HepG2 (cell line): ENCODE results near the gene ASCL3. TPM values are rescaled to one million over a fixed set of nuclear protein-coding genes. Genes with fewer than 3 reads are reported as not detected.
A peak's percentile ranks its signal among the peaks of the same experiment; 100 is the strongest.

Experiments
- FOXK1 ChIP-seq: sonication (generic); formaldehyde crosslinking; IDR thresholded peaks from 2 replicates; pipeline ENCODE4 v1.4.0; 2020; ENCODE audit warnings: low read depth, missing genetic modification reagents, borderline replicate concordance
- HHEX ChIP-seq: IDR thresholded peaks from 2 replicates; pipeline ENCODE4 v1.6.1; 2016; ENCODE audit warnings: control low read depth
- HNRNPUL1 ChIP-seq: fragments of 200-400 bp; formaldehyde crosslinking; IDR thresholded peaks from 2 replicates; pipeline ENCODE4 v1.6.1; 2017; ENCODE audit warnings: low read depth, mild to moderate bottlenecking, low read length, moderate library complexity
- KLF11 ChIP-seq: IDR thresholded peaks from 2 replicates; pipeline ENCODE4 v1.6.1; 2016; ENCODE audit warnings: missing compliant biosample characterization
- POGZ ChIP-seq: sonication (generic); formaldehyde crosslinking; IDR thresholded peaks from 2 replicates; pipeline ENCODE4 v1.4.0; 2020; ENCODE audit warnings: mild to moderate bottlenecking, missing genetic modification reagents
- PRMT3 ChIP-seq: sonication (generic); formaldehyde crosslinking; IDR thresholded peaks from 2 replicates; pipeline ENCODE4 v1.8.1; 2022; ENCODE audit warnings: low read depth, mild to moderate bottlenecking, moderate library complexity, missing genetic modification reagents, borderline replicate concordance
- SPEN ChIP-seq: sonication (generic); formaldehyde crosslinking; IDR thresholded peaks from 2 replicates; pipeline ENCODE4 v1.5.1; 2020; ENCODE audit warnings: low read depth, mild to moderate bottlenecking, missing genetic modification reagents
- STAG1 ChIP-seq: sonication (generic); formaldehyde crosslinking; IDR thresholded peaks from 2 replicates; pipeline ENCODE4 v1.4.0; 2020; ENCODE audit warnings: missing genetic modification reagents
- ZNF180 ChIP-seq: sonication (generic); formaldehyde crosslinking; IDR thresholded peaks from 2 replicates; pipeline ENCODE4 v1.4.0; 2020; ENCODE audit warnings: low read depth, missing genetic modification reagents, borderline replicate concordance
- ZNF33B ChIP-seq: sonication (generic); formaldehyde crosslinking; IDR thresholded peaks from 2 replicates; pipeline ENCODE4 v1.5.1; 2020; ENCODE audit warnings: mild to moderate bottlenecking, missing genetic modification reagents
- polyA plus RNA-seq, 8 experiments: library from polyadenylated mRNA; depleted of rRNA in 3 of 8; stranded (reverse) in 7 of 8; unstranded in 1 of 8; fragments of >200 nt; fragmentation: Illumina TruSeq in 4 of 8; extraction: Trizol in 4 of 8; gene quantifications; 2 replicates each; pipeline versions ENCODE4 v1.2.1 to v1.2.3, GENCODE V29; 2011 to 2016; ENCODE audit warnings: low read depth in 4 of 8, missing spikeins in 1 of 8, mixed read lengths in 1 of 8; ENCODE audit not compliant: insufficient read depth in 1 of 8
- total RNA-seq, 5 experiments: library from RNA; depleted of rRNA; stranded (reverse); fragments of >200 nt; fragmentation: Illumina TruSeq; extraction: Trizol; gene quantifications; 2 replicates each; pipeline ENCODE4 v1.2.3, GENCODE V29; 2016; ENCODE audit warnings: low read depth in 1 of 5
- TF ChIP-seq, protein P1 (sequence below): sonication (generic); formaldehyde crosslinking; IDR thresholded peaks from one replicate; pipeline ENCODE4 v1.5.1; 2020; ENCODE audit warnings: mild to moderate bottlenecking, missing genetic modification reagents; ENCODE audit errors: not compliant biosample characterization
- TF ChIP-seq, protein P2 (sequence below): sonication (generic); formaldehyde crosslinking; IDR thresholded peaks from 2 replicates; pipeline ENCODE4 v1.5.0; 2020; ENCODE audit warnings: mild to moderate bottlenecking, missing genetic modification reagents, moderate library complexity
- TF ChIP-seq, protein P3 (sequence below): sonication (generic); formaldehyde crosslinking; IDR thresholded peaks from 2 replicates; pipeline ENCODE4 v1.5.0; 2020; ENCODE audit warnings: mild to moderate bottlenecking, low read depth, missing genetic modification reagents, borderline replicate concordance
- TF ChIP-seq, protein P4 (sequence below): sonication (generic); formaldehyde crosslinking; IDR thresholded peaks from 2 replicates; pipeline ENCODE4 v1.8.1; 2022; ENCODE audit warnings: low read depth, mild to moderate bottlenecking, missing genetic modification reagents

Gene ASCL3
- total and polyA plus RNA-seq, 2 of the 13 experiments (the other 11 are each of a cell fraction or from before 2014, with no cell fraction given), result not detected

DNA sequence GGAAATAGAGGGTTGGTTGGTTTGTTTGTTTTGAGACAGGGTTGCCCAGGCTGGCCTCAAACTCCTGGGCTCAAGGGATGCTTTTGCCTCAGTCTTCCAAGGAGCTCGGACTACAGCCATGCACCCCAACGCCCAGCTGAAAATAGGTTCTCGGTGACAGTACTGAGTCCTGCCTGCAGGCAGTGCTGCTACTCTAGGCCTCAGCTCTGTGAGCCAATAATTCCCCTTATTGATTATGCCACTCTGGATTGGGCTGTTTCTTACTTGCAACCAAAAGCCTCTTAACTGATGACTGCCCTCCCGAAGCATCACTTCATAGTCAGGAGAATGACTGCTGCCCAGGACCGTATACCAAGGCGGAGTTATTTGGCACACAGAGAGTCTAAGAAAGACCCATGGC, 8.9 kb downstream of the ASCL3 start (continued):
- TF ChIP-seq, protein P1, sequence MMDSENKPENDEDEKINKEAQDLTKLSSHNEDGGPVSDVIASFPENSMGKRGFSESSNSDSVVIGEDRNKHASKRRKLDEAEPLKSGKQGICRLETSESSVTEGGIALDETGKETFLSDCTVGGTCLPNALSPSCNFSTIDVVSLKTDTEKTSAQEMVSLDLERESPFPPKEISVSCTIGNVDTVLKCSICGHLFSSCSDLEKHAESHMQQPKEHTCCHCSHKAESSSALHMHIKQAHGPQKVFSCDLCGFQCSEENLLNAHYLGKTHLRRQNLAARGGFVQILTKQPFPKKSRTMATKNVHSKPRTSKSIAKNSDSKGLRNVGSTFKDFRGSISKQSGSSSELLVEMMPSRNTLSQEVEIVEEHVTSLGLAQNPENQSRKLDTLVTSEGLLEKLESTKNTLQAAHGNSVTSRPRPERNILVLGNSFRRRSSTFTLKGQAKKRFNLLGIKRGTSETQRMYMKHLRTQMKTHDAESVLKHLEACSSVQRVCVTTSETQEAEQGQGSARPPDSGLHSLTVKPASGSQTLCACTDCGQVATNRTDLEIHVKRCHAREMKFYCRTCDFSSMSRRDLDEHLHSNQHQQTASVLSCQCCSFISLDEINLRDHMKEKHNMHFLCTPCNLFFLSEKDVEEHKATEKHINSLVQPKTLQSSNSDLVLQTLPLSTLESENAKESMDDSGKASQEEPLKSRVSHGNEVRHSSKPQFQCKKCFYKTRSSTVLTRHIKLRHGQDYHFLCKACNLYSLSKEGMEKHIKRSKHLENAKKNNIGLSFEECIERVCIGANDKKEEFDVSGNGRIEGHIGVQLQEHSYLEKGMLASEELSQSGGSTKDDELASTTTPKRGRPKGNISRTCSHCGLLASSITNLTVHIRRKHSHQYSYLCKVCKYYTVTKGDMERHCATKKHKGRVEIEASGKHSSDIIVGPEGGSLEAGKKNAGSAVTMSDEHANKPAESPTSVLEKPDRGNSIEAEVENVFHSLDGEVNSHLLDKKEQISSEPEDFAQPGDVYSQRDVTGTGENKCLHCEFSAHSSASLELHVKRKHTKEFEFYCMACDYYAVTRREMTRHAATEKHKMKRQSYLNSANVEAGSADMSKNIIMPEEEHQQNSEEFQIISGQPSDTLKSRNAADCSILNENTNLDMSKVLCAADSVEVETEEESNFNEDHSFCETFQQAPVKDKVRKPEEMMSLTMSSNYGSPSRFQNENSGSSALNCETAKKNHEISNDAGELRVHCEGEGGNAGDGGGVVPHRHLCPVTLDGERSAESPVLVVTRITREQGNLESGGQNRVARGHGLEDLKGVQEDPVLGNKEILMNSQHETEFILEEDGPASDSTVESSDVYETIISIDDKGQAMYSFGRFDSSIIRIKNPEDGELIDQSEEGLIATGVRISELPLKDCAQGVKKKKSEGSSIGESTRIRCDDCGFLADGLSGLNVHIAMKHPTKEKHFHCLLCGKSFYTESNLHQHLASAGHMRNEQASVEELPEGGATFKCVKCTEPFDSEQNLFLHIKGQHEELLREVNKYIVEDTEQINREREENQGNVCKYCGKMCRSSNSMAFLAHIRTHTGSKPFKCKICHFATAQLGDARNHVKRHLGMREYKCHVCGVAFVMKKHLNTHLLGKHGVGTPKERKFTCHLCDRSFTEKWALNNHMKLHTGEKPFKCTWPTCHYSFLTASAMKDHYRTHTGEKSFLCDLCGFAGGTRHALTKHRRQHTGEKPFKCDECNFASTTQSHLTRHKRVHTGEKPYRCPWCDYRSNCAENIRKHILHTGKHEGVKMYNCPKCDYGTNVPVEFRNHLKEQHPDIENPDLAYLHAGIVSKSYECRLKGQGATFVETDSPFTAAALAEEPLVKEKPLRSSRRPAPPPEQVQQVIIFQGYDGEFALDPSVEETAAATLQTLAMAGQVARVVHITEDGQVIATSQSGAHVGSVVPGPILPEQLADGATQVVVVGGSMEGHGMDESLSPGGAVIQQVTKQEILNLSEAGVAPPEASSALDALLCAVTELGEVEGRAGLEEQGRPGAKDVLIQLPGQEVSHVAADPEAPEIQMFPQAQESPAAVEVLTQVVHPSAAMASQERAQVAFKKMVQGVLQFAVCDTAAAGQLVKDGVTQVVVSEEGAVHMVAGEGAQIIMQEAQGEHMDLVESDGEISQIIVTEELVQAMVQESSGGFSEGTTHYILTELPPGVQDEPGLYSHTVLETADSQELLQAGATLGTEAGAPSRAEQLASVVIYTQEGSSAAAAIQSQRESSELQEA, result no peak
- no peak for TF ChIP-seq POGZ (CRISPR knock-in tag)
- no peak for TF ChIP-seq ZNF33B (CRISPR knock-in tag)
- no peak for TF ChIP-seq ZNF180 (CRISPR knock-in tag)
- TF ChIP-seq HHEX (CRISPR knock-in tag), result no peak
- no peak for TF ChIP-seq FOXK1
- peak; percentile 12; the same call in 1 of the 2 replicates for TF ChIP-seq STAG1
- TF ChIP-seq PRMT3 (CRISPR knock-in tag), result no peak
- no peak for TF ChIP-seq KLF11 (CRISPR knock-in tag)
- TF ChIP-seq, protein P2, sequence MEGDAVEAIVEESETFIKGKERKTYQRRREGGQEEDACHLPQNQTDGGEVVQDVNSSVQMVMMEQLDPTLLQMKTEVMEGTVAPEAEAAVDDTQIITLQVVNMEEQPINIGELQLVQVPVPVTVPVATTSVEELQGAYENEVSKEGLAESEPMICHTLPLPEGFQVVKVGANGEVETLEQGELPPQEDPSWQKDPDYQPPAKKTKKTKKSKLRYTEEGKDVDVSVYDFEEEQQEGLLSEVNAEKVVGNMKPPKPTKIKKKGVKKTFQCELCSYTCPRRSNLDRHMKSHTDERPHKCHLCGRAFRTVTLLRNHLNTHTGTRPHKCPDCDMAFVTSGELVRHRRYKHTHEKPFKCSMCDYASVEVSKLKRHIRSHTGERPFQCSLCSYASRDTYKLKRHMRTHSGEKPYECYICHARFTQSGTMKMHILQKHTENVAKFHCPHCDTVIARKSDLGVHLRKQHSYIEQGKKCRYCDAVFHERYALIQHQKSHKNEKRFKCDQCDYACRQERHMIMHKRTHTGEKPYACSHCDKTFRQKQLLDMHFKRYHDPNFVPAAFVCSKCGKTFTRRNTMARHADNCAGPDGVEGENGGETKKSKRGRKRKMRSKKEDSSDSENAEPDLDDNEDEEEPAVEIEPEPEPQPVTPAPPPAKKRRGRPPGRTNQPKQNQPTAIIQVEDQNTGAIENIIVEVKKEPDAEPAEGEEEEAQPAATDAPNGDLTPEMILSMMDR, result 0 out of 2 replicates have a peak, but pooled peaks have one; percentile 18
- no peak for TF ChIP-seq SPEN (CRISPR knock-in tag)
- TF ChIP-seq, protein P3, sequence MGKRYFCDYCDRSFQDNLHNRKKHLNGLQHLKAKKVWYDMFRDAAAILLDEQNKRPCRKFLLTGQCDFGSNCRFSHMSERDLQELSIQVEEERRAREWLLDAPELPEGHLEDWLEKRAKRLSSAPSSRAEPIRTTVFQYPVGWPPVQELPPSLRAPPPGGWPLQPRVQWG (CRISPR knock-in tag), result no peak
- TF ChIP-seq, protein P4, sequence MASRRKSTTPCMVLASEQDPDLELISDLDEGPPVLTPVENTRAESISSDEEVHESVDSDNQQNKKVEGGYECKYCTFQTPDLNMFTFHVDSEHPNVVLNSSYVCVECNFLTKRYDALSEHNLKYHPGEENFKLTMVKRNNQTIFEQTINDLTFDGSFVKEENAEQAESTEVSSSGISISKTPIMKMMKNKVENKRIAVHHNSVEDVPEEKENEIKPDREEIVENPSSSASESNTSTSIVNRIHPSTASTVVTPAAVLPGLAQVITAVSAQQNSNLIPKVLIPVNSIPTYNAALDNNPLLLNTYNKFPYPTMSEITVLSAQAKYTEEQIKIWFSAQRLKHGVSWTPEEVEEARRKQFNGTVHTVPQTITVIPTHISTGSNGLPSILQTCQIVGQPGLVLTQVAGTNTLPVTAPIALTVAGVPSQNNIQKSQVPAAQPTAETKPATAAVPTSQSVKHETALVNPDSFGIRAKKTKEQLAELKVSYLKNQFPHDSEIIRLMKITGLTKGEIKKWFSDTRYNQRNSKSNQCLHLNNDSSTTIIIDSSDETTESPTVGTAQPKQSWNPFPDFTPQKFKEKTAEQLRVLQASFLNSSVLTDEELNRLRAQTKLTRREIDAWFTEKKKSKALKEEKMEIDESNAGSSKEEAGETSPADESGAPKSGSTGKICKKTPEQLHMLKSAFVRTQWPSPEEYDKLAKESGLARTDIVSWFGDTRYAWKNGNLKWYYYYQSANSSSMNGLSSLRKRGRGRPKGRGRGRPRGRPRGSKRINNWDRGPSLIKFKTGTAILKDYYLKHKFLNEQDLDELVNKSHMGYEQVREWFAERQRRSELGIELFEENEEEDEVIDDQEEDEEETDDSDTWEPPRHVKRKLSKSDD (CRISPR knock-in tag), result no peak
- no peak for TF ChIP-seq HNRNPUL1
